Neural cell (in vitro differentiated cells): ENCODE data around the gene MAMDC2. TPM values are rescaled to one million over a fixed set of nuclear protein-coding genes. Genes with fewer than 3 reads are reported as not detected.

ENCODE experiments used
- H2AFZ ChIP-seq: fragments of 200-600, 300-800 bp; sonication (generic), shearing (Covaris generic); 2 replicates; pipeline ENCODE4 v1.6.0; 2014; ENCODE audit warnings: low read depth, mild to moderate bottlenecking, antibody characterized with exemption, low read length, moderate library complexity
- H3F3A ChIP-seq: fragments of 200-600 bp; shearing (Covaris generic); 2 replicates; pipeline ENCODE4 v1.6.1; 2016; ENCODE audit warnings: mild to moderate bottlenecking, moderate library complexity, mixed read lengths, antibody characterized with exemption, low read length; ENCODE audit not compliant: insufficient read depth, poor library complexity, severe bottlenecking
- H3K27ac ChIP-seq: fragments of 200-600, 300-800 bp; sonication (generic), shearing (Covaris generic); 2 replicates; pipeline ENCODE4 v1.5.1; 2014; ENCODE audit warnings: mild to moderate bottlenecking, low read length, moderate library complexity
- H3K27me3 ChIP-seq: fragments of 300-800, 200-600 bp; sonication (generic), shearing (Covaris generic); 2 replicates; pipeline ENCODE4 v1.6.0; 2014; ENCODE audit warnings: mild to moderate bottlenecking, low read depth, low read length, moderate library complexity; ENCODE audit not compliant: insufficient read depth
- H3K36me3 ChIP-seq: fragments of 300-800, 200-600 bp; sonication (generic), shearing (Covaris generic); 2 replicates; pipeline ENCODE4 v1.5.1; 2014; ENCODE audit warnings: mild to moderate bottlenecking, antibody characterized with exemption, low read length, moderate library complexity; ENCODE audit not compliant: insufficient read depth
- H3K4me2 ChIP-seq: fragments of 300-800, 200-600 bp; sonication (generic), shearing (Covaris generic); 2 replicates; pipeline ENCODE4 v1.6.0; 2014; ENCODE audit warnings: mild to moderate bottlenecking, low read length
- H3K4me3 ChIP-seq: fragments of 300-800, 200-600 bp; sonication (generic), shearing (Covaris generic); 2 replicates; pipeline ENCODE4 v1.5.1; 2014; ENCODE audit warnings: mild to moderate bottlenecking, low read length, moderate library complexity
- H3K79me2 ChIP-seq: fragments of 200-600 bp; shearing (Covaris generic); replicated peaks from 2 replicates; pipeline ENCODE4 v1.6.0; 2014; ENCODE audit warnings: mild to moderate bottlenecking, low read length, moderate library complexity; ENCODE audit not compliant: insufficient read depth
- H3K9ac ChIP-seq: fragments of 300-800, 200-600 bp; sonication (generic), shearing (Covaris generic); 2 replicates; pipeline ENCODE4 v1.6.1; 2016; ENCODE audit warnings: mild to moderate bottlenecking, low read length, mixed read lengths
- H3K9me2 ChIP-seq: fragments of 200-600 bp; shearing (Covaris generic); 2 replicates; pipeline ENCODE4 v1.6.1; 2016; ENCODE audit warnings: mild to moderate bottlenecking, low read length, mixed read lengths; ENCODE audit not compliant: insufficient read depth
- H3K9me3 ChIP-seq: fragments of 200-600, 300-800 bp; sonication (generic), shearing (Covaris generic); 2 replicates; pipeline ENCODE4 v1.6.1; 2016; ENCODE audit warnings: mild to moderate bottlenecking, mixed run types, low read length, moderate library complexity, mixed read lengths
- H4K20me1 ChIP-seq: fragments of 200-600 bp; shearing (Covaris generic); 2 replicates; pipeline ENCODE4 v1.6.1; 2016; ENCODE audit warnings: mild to moderate bottlenecking, mixed run types; ENCODE audit not compliant: insufficient read depth
- EP300 ChIP-seq: fragments of 450-650 bp; conservative IDR thresholded peaks from 2 replicates; pipeline ENCODE4 v1.6.1; 2014; ENCODE audit warnings: antibody characterized with exemption, mild to moderate bottlenecking, moderate library complexity; ENCODE audit not compliant: poor library complexity, severe bottlenecking
- EZH2 ChIP-seq: fragments of 200-600, 300-800 bp; shearing (Covaris generic), sonication (generic); IDR thresholded peaks from 2 replicates; pipeline ENCODE4 v1.6.1; 2014; ENCODE audit warnings: antibody characterized with exemption, low read length, borderline replicate concordance, mild to moderate bottlenecking; ENCODE audit not compliant: insufficient read depth, poor library complexity, severe bottlenecking
- MXI1 ChIP-seq: fragments of 450-650 bp; conservative IDR thresholded peaks from 2 replicates; pipeline ENCODE4 v1.6.1; 2014; ENCODE audit warnings: antibody characterized with exemption, mild to moderate bottlenecking; ENCODE audit not compliant: poor library complexity, severe bottlenecking
- POLR2AphosphoS5 ChIP-seq: IDR thresholded peaks from 2 replicates; pipeline ENCODE4 v1.6.1; 2012
- RAD21 ChIP-seq: fragments of 450-650 bp; conservative IDR thresholded peaks from 2 replicates; pipeline ENCODE4 v1.6.1; 2014; ENCODE audit warnings: antibody characterized with exemption, mild to moderate bottlenecking, moderate library complexity
- SMC3 ChIP-seq: fragments of 450-650 bp; conservative IDR thresholded peaks from 2 replicates; pipeline ENCODE4 v1.6.1; 2014; ENCODE audit warnings: antibody characterized with exemption, mild to moderate bottlenecking, moderate library complexity; ENCODE audit not compliant: poor library complexity
- TAF1 ChIP-seq: IDR thresholded peaks from 2 replicates; pipeline ENCODE4 v1.6.1; 2012; ENCODE audit warnings: low read depth
- polyA plus RNA-seq: library from polyadenylated mRNA; depleted of rRNA; stranded (reverse); fragments of >200 nt; gene quantifications from 2 replicates; pipeline ENCODE4 v1.2.3, GENCODE V29; 2014
- TF ChIP-seq, protein P1 (sequence below): fragments of 450-650 bp; IDR thresholded peaks from 2 replicates; pipeline ENCODE4 v1.5.1; 2014; ENCODE audit warnings: antibody characterized with exemption, mild to moderate bottlenecking, moderate library complexity; ENCODE audit not compliant: poor library complexity, severe bottlenecking
- TF ChIP-seq, protein P2 (sequence below): IDR thresholded peaks from 2 replicates; pipeline ENCODE4 v1.6.1; 2012; ENCODE audit warnings: borderline replicate concordance

MAMDC2 gene
- polyA plus RNA-seq, 1 donor from 2014 or later: 0.30 TPM

DNA sequence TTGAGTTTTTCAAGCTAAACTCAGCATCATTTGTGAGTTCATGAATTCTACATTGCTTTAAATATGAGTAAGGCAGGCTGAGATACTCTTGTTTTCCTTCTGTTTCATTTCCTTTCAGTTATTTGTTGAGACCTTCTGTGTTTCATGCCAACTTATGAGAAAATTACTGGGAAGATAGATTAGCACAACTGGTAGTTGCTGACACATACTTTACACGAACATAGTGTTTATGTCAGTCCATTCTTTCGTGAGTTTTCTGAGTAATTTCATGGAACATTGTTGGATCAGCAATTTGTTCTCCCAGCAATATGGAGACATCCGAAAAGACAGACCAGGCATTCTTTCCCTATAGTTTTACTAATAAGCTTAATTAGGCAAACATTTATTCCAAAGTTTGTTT lies 113.1 kb downstream of the MAMDC2 start:
- Histone ChIP-seq H3K9ac (no peak overlapping the region), H3K79me2 (no peaks in the 10 kb centered on the region), H3K9me2 (no peaks in the 10 kb centered on the region), H3K4me3 (no peak overlapping the region), H3K27me3 (no peaks in the 10 kb centered on the region), H4K20me1 (no peaks in the 10 kb centered on the region), H2AFZ (no peak overlapping the region), H3F3A (no peaks in the 10 kb centered on the region), H3K27ac (no peak overlapping the region), H3K9me3 (no peaks in the 10 kb centered on the region), H3K36me3 (no peaks in the 10 kb centered on the region), H3K4me2 (no peak overlapping the region)
- TF ChIP-seq EP300: no peak
- TF ChIP-seq, protein P1, sequence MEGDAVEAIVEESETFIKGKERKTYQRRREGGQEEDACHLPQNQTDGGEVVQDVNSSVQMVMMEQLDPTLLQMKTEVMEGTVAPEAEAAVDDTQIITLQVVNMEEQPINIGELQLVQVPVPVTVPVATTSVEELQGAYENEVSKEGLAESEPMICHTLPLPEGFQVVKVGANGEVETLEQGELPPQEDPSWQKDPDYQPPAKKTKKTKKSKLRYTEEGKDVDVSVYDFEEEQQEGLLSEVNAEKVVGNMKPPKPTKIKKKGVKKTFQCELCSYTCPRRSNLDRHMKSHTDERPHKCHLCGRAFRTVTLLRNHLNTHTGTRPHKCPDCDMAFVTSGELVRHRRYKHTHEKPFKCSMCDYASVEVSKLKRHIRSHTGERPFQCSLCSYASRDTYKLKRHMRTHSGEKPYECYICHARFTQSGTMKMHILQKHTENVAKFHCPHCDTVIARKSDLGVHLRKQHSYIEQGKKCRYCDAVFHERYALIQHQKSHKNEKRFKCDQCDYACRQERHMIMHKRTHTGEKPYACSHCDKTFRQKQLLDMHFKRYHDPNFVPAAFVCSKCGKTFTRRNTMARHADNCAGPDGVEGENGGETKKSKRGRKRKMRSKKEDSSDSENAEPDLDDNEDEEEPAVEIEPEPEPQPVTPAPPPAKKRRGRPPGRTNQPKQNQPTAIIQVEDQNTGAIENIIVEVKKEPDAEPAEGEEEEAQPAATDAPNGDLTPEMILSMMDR: no peak
- no peak for TF ChIP-seq MXI1
- no peak for TF ChIP-seq TAF1
- TF ChIP-seq, protein P2, sequence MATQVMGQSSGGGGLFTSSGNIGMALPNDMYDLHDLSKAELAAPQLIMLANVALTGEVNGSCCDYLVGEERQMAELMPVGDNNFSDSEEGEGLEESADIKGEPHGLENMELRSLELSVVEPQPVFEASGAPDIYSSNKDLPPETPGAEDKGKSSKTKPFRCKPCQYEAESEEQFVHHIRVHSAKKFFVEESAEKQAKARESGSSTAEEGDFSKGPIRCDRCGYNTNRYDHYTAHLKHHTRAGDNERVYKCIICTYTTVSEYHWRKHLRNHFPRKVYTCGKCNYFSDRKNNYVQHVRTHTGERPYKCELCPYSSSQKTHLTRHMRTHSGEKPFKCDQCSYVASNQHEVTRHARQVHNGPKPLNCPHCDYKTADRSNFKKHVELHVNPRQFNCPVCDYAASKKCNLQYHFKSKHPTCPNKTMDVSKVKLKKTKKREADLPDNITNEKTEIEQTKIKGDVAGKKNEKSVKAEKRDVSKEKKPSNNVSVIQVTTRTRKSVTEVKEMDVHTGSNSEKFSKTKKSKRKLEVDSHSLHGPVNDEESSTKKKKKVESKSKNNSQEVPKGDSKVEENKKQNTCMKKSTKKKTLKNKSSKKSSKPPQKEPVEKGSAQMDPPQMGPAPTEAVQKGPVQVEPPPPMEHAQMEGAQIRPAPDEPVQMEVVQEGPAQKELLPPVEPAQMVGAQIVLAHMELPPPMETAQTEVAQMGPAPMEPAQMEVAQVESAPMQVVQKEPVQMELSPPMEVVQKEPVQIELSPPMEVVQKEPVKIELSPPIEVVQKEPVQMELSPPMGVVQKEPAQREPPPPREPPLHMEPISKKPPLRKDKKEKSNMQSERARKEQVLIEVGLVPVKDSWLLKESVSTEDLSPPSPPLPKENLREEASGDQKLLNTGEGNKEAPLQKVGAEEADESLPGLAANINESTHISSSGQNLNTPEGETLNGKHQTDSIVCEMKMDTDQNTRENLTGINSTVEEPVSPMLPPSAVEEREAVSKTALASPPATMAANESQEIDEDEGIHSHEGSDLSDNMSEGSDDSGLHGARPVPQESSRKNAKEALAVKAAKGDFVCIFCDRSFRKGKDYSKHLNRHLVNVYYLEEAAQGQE: no peak
- TF ChIP-seq SMC3: no peak
- TF ChIP-seq POLR2AphosphoS5: no peak
- TF ChIP-seq RAD21: no peak
- no peak for TF ChIP-seq EZH2

DNA sequence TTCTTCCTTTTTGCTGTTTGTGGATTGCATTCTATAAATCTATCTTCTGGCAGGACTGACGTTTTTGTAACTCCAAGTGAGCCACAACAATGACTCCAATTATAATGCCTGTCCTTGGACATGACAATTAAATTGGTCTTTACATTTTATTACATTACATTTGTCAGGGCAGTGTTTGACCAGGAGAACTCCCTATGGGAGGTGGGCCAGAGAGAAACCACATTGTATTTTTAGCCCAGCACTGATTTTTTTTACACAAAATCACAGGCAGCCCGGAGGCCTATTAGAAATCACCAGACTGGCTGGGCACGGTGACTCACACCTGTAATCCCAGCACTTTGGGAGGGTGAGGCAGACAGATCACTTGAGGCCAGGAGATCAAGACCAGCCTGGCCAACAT lies 116.0 kb downstream of the MAMDC2 start:
- H3F3A ChIP-seq: no peaks in the 10 kb centered on the region
- no peak overlapping the region for H3K4me3 ChIP-seq
- H3K9me2 ChIP-seq: no peaks in the 10 kb centered on the region
- H3K27me3 ChIP-seq: no peaks in the 10 kb centered on the region
- no peaks in the 10 kb centered on the region for H4K20me1 ChIP-seq
- TF ChIP-seq, protein P2: no peak
- TF ChIP-seq RAD21: no peak
- no peaks in the 10 kb centered on the region for H3K79me2 ChIP-seq
- H3K9ac ChIP-seq: no peak overlapping the region
- no peak overlapping the region for H3K4me2 ChIP-seq
- H3K36me3 ChIP-seq: no peaks in the 10 kb centered on the region
- H2AFZ ChIP-seq: no peak overlapping the region
- H3K9me3 ChIP-seq: no peaks in the 10 kb centered on the region
- H3K27ac ChIP-seq: no peak overlapping the region
